ENCODE measurements around the gene SATB1.
"Not testable (repeated sequence)": the region's sequence is repeated elsewhere in the genome, so short reads cannot be mapped to it uniquely, and the experiment has no call there.

Gene SATB1

GRCh38 chr3:18424729-18425640 is at the start of gene SATB1:
Gene SATB1, minus strand, starts transcription at chr3:18425339. Its CDS starts 4,372 bp downstream, at chr3:18420967.
- DNase-seq (ENCODE audit: low spot score) = peak; percentile 74

GRCh38 chr3:18474202-18474601 is 49.1 kb upstream of the SATB1 start:
- no peak for DNase-seq (ENCODE audit: low spot score)

GRCh38 chr3:18469775-18470174 is 44.6 kb upstream of the SATB1 start:
- DNase-seq (ENCODE audit: low spot score) = no peak

- no peak for DNase-seq (ENCODE audit: low spot score)
Measured at GRCh38 chr3:18466136-18466535, 41.0 kb upstream of the SATB1 start.

- DNase-seq (ENCODE audit: low spot score) = no peak
Measured at GRCh38 chr3:18454766-18455165, 29.6 kb upstream of the SATB1 start.

GRCh38 chr3:18449618-18450017 is 24.5 kb upstream of the SATB1 start:
- not testable (repeated sequence) for DNase-seq (ENCODE audit: low spot score)

GRCh38 chr3:18447720-18448119 is 22.6 kb upstream of the SATB1 start:
- DNase-seq (ENCODE audit: low spot score) = no peak

- no peak for DNase-seq (ENCODE audit: low spot score)
Measured at GRCh38 chr3:18446149-18446825, 21.1 kb upstream of the SATB1 start.

GRCh38 chr3:18445401-18446148 is 20.4 kb upstream of the SATB1 start:
- DNase-seq (ENCODE audit: low spot score) = peak; percentile 12

- DNase-seq (ENCODE audit: low spot score) = peak; percentile 48
Measured at GRCh38 chr3:18444595-18445400, 19.7 kb upstream of the SATB1 start.

- DNase-seq (ENCODE audit: low spot score) = no peak
Measured at GRCh38 chr3:18443665-18444594, 18.8 kb upstream of the SATB1 start.

GRCh38 chr3:18442756-18443664 is 17.9 kb upstream of the SATB1 start:
- DNase-seq (ENCODE audit: low spot score) = no peak

GRCh38 chr3:18441551-18441950 is 16.4 kb upstream of the SATB1 start:
- DNase-seq (ENCODE audit: low spot score) = no peak

GRCh38 chr3:18440066-18440722 is 15.1 kb upstream of the SATB1 start:
- DNase-seq (ENCODE audit: low spot score) = no peak

GRCh38 chr3:18439281-18439680 is 14.1 kb upstream of the SATB1 start:
- no peak for DNase-seq (ENCODE audit: low spot score)

- DNase-seq (ENCODE audit: low spot score) = no peak
Measured at GRCh38 chr3:18438586-18438985, 13.4 kb upstream of the SATB1 start.

GRCh38 chr3:18436213-18436612 is 11.1 kb upstream of the SATB1 start:
- DNase-seq (ENCODE audit: low spot score) = no peak

- DNase-seq (ENCODE audit: low spot score) = no peak
Measured at GRCh38 chr3:18434711-18435110, 9.6 kb upstream of the SATB1 start.

- DNase-seq (ENCODE audit: low spot score) = no peak
Measured at GRCh38 chr3:18432752-18433151, 7.6 kb upstream of the SATB1 start.
